ENCODE measurements around the gene BUB1B.

Gene BUB1B

GRCh38 chr15:40182358-40183029 is 21.6 kb downstream of the BUB1B start:
- no peak overlapping the region for H3K4me3 ChIP-seq (ENCODE audit: severe bottlenecking)
- ATAC-seq (ENCODE audit: low read depth) (no peak), DNase-seq (ENCODE audit: low spot score) (no peak)
- no peaks in the 10 kb centered on the region for H3K4me1 ChIP-seq (ENCODE audit: insufficient read depth, poor library complexity, severe bottlenecking)
- no peaks in the 10 kb centered on the region for H3K9me3 ChIP-seq (ENCODE audit: severe bottlenecking)
- peaks cover 95% of the 10 kb centered on the region for H3K36me3 ChIP-seq (ENCODE audit: low read depth)
- no peak overlapping the region for H3K27ac ChIP-seq (ENCODE audit: poor library complexity, severe bottlenecking)
- H3K27me3 ChIP-seq (ENCODE audit: insufficient read depth, poor library complexity, severe bottlenecking), result no peaks in the 10 kb centered on the region
- TF ChIP-seq CTCF (IDR thresholded peaks at IDR 0.05; ENCODE audit: poor library complexity, severe bottlenecking), result no peak

- Histone ChIP-seq H3K27ac (ENCODE audit: poor library complexity, severe bottlenecking) (no peak overlapping the region), H3K4me3 (ENCODE audit: severe bottlenecking) (no peak overlapping the region), H3K9me3 (ENCODE audit: severe bottlenecking) (no peaks in the 10 kb centered on the region), H3K36me3 (ENCODE audit: low read depth) (peaks cover 94% of the 10 kb centered on the region), H3K4me1 (ENCODE audit: insufficient read depth, poor library complexity, severe bottlenecking) (no peaks in the 10 kb centered on the region), H3K27me3 (ENCODE audit: insufficient read depth, poor library complexity, severe bottlenecking) (no peaks in the 10 kb centered on the region)
- DNase-seq (ENCODE audit: low spot score) (no peak), ATAC-seq (ENCODE audit: low read depth) (no peak)
- TF ChIP-seq CTCF (IDR thresholded peaks at IDR 0.05; ENCODE audit: poor library complexity, severe bottlenecking), result no peak
Observed at GRCh38 chr15:40183636-40184463, 23.0 kb downstream of the BUB1B start.

DNA sequence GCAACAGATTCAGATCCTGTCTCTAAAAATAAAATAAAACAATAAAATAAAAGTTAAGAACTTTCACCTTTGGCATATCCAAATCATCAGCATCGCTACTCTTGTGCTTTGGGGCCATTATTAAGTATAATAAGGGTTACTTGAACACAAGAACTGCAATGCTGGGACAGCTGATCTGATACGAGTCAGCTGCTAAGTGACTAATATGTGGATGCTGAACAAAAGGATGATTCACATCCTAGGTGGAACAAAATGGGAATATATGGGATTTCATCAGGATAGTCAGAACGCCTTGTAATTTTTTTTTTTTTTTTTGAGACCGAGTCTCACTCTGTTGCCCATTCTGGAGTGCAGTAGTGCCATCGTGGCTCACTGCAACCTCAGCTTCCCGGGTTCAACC is 29.7 kb downstream of the BUB1B start:
- Histone ChIP-seq H3K27ac (ENCODE audit: poor library complexity, severe bottlenecking) (peak overlapping the region; percentile 17), H3K36me3 (ENCODE audit: low read depth) (peaks cover 88% of the 10 kb centered on the region), H3K27me3 (ENCODE audit: insufficient read depth, poor library complexity, severe bottlenecking) (no peaks in the 10 kb centered on the region), H3K4me3 (ENCODE audit: severe bottlenecking) (no peak overlapping the region), H3K4me1 (ENCODE audit: insufficient read depth, poor library complexity, severe bottlenecking) (peaks cover 8% of the 10 kb centered on the region), H3K9me3 (ENCODE audit: severe bottlenecking) (no peaks in the 10 kb centered on the region)
- no peak for TF ChIP-seq CTCF (IDR thresholded peaks at IDR 0.05; ENCODE audit: poor library complexity, severe bottlenecking)
- ATAC-seq (ENCODE audit: low read depth) (peak; percentile 95), DNase-seq (ENCODE audit: low spot score) (no peak)

- DNase-seq (ENCODE audit: low spot score) (no peak), ATAC-seq (ENCODE audit: low read depth) (no peak)
- Histone ChIP-seq H3K9me3 (ENCODE audit: severe bottlenecking) (no peaks in the 10 kb centered on the region), H3K4me1 (ENCODE audit: insufficient read depth, poor library complexity, severe bottlenecking) (peaks cover 8% of the 10 kb centered on the region), H3K27me3 (ENCODE audit: insufficient read depth, poor library complexity, severe bottlenecking) (no peaks in the 10 kb centered on the region), H3K36me3 (ENCODE audit: low read depth) (peaks cover 90% of the 10 kb centered on the region), H3K27ac (ENCODE audit: poor library complexity, severe bottlenecking) (no peak overlapping the region), H3K4me3 (ENCODE audit: severe bottlenecking) (no peak overlapping the region)
- no peak for TF ChIP-seq CTCF (IDR thresholded peaks at IDR 0.05; ENCODE audit: poor library complexity, severe bottlenecking)
Observed at GRCh38 chr15:40192942-40193341, 32.1 kb downstream of the BUB1B start.

DNA sequence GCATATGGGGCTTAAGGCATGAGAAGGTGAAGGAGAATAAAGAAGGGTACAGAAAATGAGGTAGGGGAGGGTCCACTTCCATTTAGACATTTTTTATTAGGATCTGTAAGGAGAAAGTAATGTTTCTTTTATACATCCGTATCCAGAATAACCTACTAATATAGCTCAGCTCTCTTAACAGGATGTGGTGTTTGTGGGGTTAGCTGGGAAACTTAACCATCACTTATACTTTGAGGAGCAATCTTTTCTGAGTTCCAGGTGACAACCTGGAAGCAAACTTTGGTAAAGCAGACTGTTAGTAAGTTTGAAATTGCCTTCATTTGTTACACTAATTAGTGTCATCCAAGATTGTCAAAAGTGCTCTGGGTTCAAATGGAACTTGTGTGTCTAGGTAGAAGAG is 36.6 kb downstream of the BUB1B start:
- no peaks in the 10 kb centered on the region for H3K9me3 ChIP-seq (ENCODE audit: severe bottlenecking)
- DNase-seq (ENCODE audit: low spot score), result no peak
- no peaks in the 10 kb centered on the region for H3K4me1 ChIP-seq (ENCODE audit: insufficient read depth, poor library complexity, severe bottlenecking)
- no peak for TF ChIP-seq CTCF (IDR thresholded peaks at IDR 0.05; ENCODE audit: poor library complexity, severe bottlenecking)
- no peaks in the 10 kb centered on the region for H3K27me3 ChIP-seq (ENCODE audit: insufficient read depth, poor library complexity, severe bottlenecking)
- peaks cover 94% of the 10 kb centered on the region for H3K36me3 ChIP-seq (ENCODE audit: low read depth)
- no peak for ATAC-seq (ENCODE audit: low read depth)
- no peak overlapping the region for H3K27ac ChIP-seq (ENCODE audit: poor library complexity, severe bottlenecking)
- H3K4me3 ChIP-seq (ENCODE audit: severe bottlenecking), result no peak overlapping the region

Data from RWPE2 (cell line).